MM.1S (cell line): ENCODE results near the gene PRKAB2.
"Not testable (repeated sequence)": the region's sequence is repeated elsewhere in the genome, so short reads cannot be mapped to it uniquely, and the experiment has no call there.

ENCODE experiments used
- CTCF ChIP-seq: fragments of 300-600 bp; sonication (generic); IDR thresholded peaks from 2 replicates; pipeline ENCODE4 v1.5.1; 2016; ENCODE audit warnings: antibody characterized with exemption, low read length, mixed read lengths
- EZH2 ChIP-seq: fragments of 300-600 bp; sonication (generic); optimal IDR thresholded peaks from 2 replicates; pipeline ENCODE3; 2017; ENCODE audit warnings: low read depth, mild to moderate bottlenecking, antibody characterized with exemption, low read length, mixed read lengths

GRCh38 chr1:147114353-147114752 is 57.9 kb downstream of the PRKAB2 start:
- TF ChIP-seq EZH2, CTCF: not testable (repeated sequence)
